ENCODE data around the gene CPVL. TPM values are rescaled to one million over a fixed set of nuclear protein-coding genes. Genes with fewer than 3 reads are reported as not detected.

The CPVL gene
- total RNA-seq, 1 donor: 0.36 TPM

DNA sequence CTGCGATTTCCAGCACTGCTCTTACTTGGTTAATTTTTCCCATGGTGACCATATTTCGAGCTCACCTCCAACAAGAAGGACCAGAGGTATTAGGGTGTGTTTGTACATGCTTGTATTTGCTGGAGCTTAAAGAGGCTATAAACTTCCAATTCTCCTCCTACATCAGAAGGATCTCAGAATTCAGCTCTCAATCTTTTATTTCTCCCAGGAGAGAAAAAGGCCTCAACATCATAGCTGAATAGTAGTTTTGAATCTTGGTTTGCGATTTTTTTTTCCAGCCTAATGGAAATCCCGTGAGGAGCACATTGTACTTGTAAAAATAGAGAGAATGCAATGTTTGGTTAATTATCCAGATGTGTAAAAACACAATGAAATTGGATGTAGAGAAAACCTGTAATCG, 69.7 kb downstream of the CPVL start:
- Histone ChIP-seq H3K4me2 (ENCODE audit: insufficient read depth, low read length) (no peak overlapping the region), H3K4me3 (ENCODE audit: insufficient read depth, low read length) (no peak overlapping the region)
- TF ChIP-seq, protein P1, sequence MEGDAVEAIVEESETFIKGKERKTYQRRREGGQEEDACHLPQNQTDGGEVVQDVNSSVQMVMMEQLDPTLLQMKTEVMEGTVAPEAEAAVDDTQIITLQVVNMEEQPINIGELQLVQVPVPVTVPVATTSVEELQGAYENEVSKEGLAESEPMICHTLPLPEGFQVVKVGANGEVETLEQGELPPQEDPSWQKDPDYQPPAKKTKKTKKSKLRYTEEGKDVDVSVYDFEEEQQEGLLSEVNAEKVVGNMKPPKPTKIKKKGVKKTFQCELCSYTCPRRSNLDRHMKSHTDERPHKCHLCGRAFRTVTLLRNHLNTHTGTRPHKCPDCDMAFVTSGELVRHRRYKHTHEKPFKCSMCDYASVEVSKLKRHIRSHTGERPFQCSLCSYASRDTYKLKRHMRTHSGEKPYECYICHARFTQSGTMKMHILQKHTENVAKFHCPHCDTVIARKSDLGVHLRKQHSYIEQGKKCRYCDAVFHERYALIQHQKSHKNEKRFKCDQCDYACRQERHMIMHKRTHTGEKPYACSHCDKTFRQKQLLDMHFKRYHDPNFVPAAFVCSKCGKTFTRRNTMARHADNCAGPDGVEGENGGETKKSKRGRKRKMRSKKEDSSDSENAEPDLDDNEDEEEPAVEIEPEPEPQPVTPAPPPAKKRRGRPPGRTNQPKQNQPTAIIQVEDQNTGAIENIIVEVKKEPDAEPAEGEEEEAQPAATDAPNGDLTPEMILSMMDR (IDR thresholded peaks at IDR 0.05; ENCODE audit: extremely low read depth, low read depth, low read length): no peak

DNA sequence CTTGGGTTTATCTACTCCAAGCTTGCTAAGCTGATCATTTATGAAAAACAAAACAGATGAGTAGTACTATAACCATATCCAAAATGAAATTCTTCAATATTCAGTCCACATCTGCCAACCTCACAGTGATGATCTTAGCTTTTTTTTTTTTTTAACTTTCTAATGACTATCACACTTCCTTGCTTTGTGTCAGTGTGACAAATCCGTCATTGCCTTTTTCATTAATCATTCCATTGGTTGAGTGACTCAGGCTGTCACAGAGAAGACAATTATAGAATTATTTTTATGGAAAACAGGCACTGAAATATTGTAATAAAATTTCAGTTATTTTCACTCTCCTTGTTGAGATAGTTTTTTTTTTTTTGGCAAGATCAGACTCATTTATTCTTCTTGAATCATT, 70.7 kb downstream of the CPVL start:
- Histone ChIP-seq H3K4me2 (ENCODE audit: insufficient read depth, low read length) (no peak overlapping the region), H3K4me3 (ENCODE audit: insufficient read depth, low read length) (no peak overlapping the region), H3K9me3 (ENCODE audit: low read depth, low read length) (no peaks in the 10 kb centered on the region), H3K4me1 (ENCODE audit: insufficient read depth, low read length) (no peaks in the 10 kb centered on the region), H3K27me3 (ENCODE audit: insufficient read depth, low read length) (peaks cover 17% of the 10 kb centered on the region), H2AFZ (ENCODE audit: low read length) (no peak overlapping the region), H4K20me1 (ENCODE audit: insufficient read depth, low read length) (no peaks in the 10 kb centered on the region), H3K27ac (ENCODE audit: low read depth, low read length) (no peak overlapping the region), H3K79me2 (ENCODE audit: insufficient read depth, low read length) (no peaks in the 10 kb centered on the region), H3K36me3 (ENCODE audit: insufficient read depth, low read length) (no peaks in the 10 kb centered on the region)
- TF ChIP-seq, protein P1 (IDR thresholded peaks at IDR 0.05; ENCODE audit: extremely low read depth, low read depth, low read length): no peak
- no peak for DNase-seq (ENCODE audit: insufficient read length, low spot score, missing footprints)

More for the DNA sequence above, 69.7 kb downstream of the CPVL start:
- Histone ChIP-seq H3K79me2 (ENCODE audit: insufficient read depth, low read length) (no peaks in the 10 kb centered on the region), H3K4me1 (ENCODE audit: insufficient read depth, low read length) (no peaks in the 10 kb centered on the region), H3K27me3 (ENCODE audit: insufficient read depth, low read length) (peaks cover 23% of the 10 kb centered on the region), H3K27ac (ENCODE audit: low read depth, low read length) (no peak overlapping the region), H3K9me3 (ENCODE audit: low read depth, low read length) (no peaks in the 10 kb centered on the region), H4K20me1 (ENCODE audit: insufficient read depth, low read length) (no peaks in the 10 kb centered on the region), H2AFZ (ENCODE audit: low read length) (no peak overlapping the region), H3K36me3 (ENCODE audit: insufficient read depth, low read length) (no peaks in the 10 kb centered on the region)
- no peak for DNase-seq (ENCODE audit: insufficient read length, low spot score, missing footprints)

DNA sequence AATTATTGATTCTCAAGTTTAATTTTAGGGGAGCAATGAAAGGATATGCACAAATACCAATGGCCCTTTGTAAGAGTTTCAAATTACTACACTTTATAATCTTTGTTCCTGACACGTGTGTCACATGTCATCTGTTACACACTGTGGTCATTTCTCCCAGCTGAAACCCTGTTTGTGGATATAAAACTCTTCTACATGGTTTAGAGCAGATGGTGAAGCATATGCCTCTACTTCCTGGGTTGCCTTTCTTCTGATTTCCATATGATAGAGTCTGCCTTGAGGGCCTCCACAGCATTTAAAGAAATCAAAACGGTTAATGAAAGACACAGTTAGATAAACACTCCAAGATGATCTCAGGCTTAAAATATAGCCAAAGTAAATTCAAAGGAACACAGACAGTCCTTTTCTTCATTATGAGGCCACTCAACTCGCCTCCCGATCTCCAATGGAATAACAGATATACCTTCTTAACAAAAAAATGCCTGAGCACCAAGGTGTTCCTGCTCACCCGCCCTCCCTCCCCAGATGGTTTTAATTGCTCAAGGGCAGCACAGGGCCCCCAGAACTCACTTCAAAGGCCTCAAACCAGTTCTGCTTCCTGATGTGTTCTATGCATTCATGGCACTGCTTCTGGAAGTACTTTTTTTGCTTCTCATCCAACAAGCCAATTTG, 75.0 kb downstream of the CPVL start:
- no peaks in the 10 kb centered on the region for H3K79me2 ChIP-seq (ENCODE audit: insufficient read depth, low read length)
- H3K4me2 ChIP-seq (ENCODE audit: insufficient read depth, low read length): no peak overlapping the region
- H2AFZ ChIP-seq (ENCODE audit: low read length): no peak overlapping the region
- H3K27ac ChIP-seq (ENCODE audit: low read depth, low read length): no peak overlapping the region
- no peaks in the 10 kb centered on the region for H3K4me1 ChIP-seq (ENCODE audit: insufficient read depth, low read length)
- H3K36me3 ChIP-seq (ENCODE audit: insufficient read depth, low read length): no peaks in the 10 kb centered on the region
- no peak for DNase-seq (ENCODE audit: insufficient read length, low spot score, missing footprints)
- H3K4me3 ChIP-seq (ENCODE audit: insufficient read depth, low read length): no peak overlapping the region
- TF ChIP-seq, protein P1 (IDR thresholded peaks at IDR 0.05; ENCODE audit: extremely low read depth, low read depth, low read length): no peak
- H3K27me3 ChIP-seq (ENCODE audit: insufficient read depth, low read length): peaks cover 20% of the 10 kb centered on the region
- H4K20me1 ChIP-seq (ENCODE audit: insufficient read depth, low read length): no peaks in the 10 kb centered on the region
- no peaks in the 10 kb centered on the region for H3K9me3 ChIP-seq (ENCODE audit: low read depth, low read length)

DNA sequence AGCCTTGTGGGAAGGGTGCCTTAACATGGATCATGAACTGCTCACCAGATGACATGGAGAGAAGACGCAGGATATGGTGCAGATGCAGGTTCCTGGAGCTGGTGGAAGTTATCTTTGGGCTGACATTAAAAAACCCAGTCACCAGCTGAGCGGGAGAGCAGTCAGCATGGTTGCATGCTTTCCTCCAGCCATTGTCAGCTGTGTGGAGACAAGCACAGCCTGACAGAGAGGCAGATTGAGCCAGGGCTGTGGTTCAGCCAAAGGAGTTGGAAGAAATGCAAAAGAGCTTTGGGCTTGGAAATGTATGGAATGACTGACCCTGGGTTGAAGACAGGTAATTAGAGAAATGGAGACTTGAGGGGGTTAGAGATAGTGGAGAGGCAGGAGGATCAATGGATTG, 79.7 kb downstream of the CPVL start:
- DNase-seq (ENCODE audit: insufficient read length, low spot score, missing footprints): no peak
- Histone ChIP-seq H3K27me3 (ENCODE audit: insufficient read depth, low read length) (peaks cover 13% of the 10 kb centered on the region), H3K36me3 (ENCODE audit: insufficient read depth, low read length) (no peaks in the 10 kb centered on the region), H2AFZ (ENCODE audit: low read length) (no peak overlapping the region), H3K4me1 (ENCODE audit: insufficient read depth, low read length) (no peaks in the 10 kb centered on the region), H3K79me2 (ENCODE audit: insufficient read depth, low read length) (no peaks in the 10 kb centered on the region), H3K4me2 (ENCODE audit: insufficient read depth, low read length) (no peak overlapping the region), H3K4me3 (ENCODE audit: insufficient read depth, low read length) (no peak overlapping the region), H3K27ac (ENCODE audit: low read depth, low read length) (no peak overlapping the region), H3K9me3 (ENCODE audit: low read depth, low read length) (no peaks in the 10 kb centered on the region), H4K20me1 (ENCODE audit: insufficient read depth, low read length) (peaks cover 3% of the 10 kb centered on the region)
- TF ChIP-seq, protein P1 (IDR thresholded peaks at IDR 0.05; ENCODE audit: extremely low read depth, low read depth, low read length): no peak

Measured in osteoblast (primary cell).